ENCODE results near the gene MS4A7.

Gene MS4A7

GRCh38 chr11:60347084-60347797, 31.1 kb upstream of the MS4A7 start:
- Histone ChIP-seq H3K27me3 (ENCODE audit: control insufficient read depth, insufficient read depth, low read length) (no peaks in the 10 kb centered on the region), H3K9ac (no peak overlapping the region), H3K4me2 (ENCODE audit: low read length) (no peak overlapping the region), H3K9me3 (ENCODE audit: control insufficient read depth, low read length) (no peaks in the 10 kb centered on the region), H3K4me1 (no peaks in the 10 kb centered on the region), H3K79me2 (no peaks in the 10 kb centered on the region), H3K27ac (no peak overlapping the region), H3K4me3 (ENCODE audit: low read depth, low read length) (no peak overlapping the region), H2AFZ (no peak overlapping the region), H3K36me3 (ENCODE audit: control insufficient read depth, insufficient read depth, low read length) (no peaks in the 10 kb centered on the region)
- TF ChIP-seq, protein P1, sequence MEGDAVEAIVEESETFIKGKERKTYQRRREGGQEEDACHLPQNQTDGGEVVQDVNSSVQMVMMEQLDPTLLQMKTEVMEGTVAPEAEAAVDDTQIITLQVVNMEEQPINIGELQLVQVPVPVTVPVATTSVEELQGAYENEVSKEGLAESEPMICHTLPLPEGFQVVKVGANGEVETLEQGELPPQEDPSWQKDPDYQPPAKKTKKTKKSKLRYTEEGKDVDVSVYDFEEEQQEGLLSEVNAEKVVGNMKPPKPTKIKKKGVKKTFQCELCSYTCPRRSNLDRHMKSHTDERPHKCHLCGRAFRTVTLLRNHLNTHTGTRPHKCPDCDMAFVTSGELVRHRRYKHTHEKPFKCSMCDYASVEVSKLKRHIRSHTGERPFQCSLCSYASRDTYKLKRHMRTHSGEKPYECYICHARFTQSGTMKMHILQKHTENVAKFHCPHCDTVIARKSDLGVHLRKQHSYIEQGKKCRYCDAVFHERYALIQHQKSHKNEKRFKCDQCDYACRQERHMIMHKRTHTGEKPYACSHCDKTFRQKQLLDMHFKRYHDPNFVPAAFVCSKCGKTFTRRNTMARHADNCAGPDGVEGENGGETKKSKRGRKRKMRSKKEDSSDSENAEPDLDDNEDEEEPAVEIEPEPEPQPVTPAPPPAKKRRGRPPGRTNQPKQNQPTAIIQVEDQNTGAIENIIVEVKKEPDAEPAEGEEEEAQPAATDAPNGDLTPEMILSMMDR (IDR thresholded peaks at IDR 0.05): no peak

- Histone ChIP-seq H3K27ac (no peak overlapping the region), H3K79me2 (no peaks in the 10 kb centered on the region), H3K4me3 (ENCODE audit: low read depth, low read length) (no peak overlapping the region), H3K9ac (no peak overlapping the region), H3K36me3 (ENCODE audit: control insufficient read depth, insufficient read depth, low read length) (no peaks in the 10 kb centered on the region), H3K4me1 (no peaks in the 10 kb centered on the region), H3K4me2 (ENCODE audit: low read length) (no peak overlapping the region), H2AFZ (no peak overlapping the region), H3K9me3 (ENCODE audit: control insufficient read depth, low read length) (no peaks in the 10 kb centered on the region), H3K27me3 (ENCODE audit: control insufficient read depth, insufficient read depth, low read length) (no peaks in the 10 kb centered on the region)
- TF ChIP-seq, protein P1 (IDR thresholded peaks at IDR 0.05): no peak
Measured at GRCh38 chr11:60348116-60348515, 30.2 kb upstream of the MS4A7 start.

DNA sequence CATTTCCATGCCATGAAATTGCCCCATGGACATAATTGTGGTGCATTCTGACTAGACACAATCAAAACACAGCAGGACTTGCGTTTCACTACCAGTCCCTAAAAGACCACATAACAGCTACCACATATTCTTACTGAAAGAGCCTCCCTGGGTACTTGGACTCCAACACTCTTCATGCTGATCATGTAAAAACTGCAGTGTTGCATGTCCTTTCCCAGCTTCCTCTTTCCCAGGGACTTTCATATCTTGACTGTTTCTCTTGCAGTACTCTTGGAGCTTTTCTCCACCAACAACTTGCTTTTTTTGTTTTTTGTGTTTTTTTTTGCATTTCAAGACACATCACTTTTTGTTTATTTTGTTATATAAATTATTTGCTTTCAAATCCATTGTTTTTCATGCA, 28.3 kb upstream of the MS4A7 start:
- Histone ChIP-seq H3K4me1 (no peaks in the 10 kb centered on the region), H3K36me3 (ENCODE audit: control insufficient read depth, insufficient read depth, low read length) (no peaks in the 10 kb centered on the region), H3K9ac (no peak overlapping the region), H3K9me3 (ENCODE audit: control insufficient read depth, low read length) (no peaks in the 10 kb centered on the region), H3K4me3 (ENCODE audit: low read depth, low read length) (no peak overlapping the region), H3K27me3 (ENCODE audit: control insufficient read depth, insufficient read depth, low read length) (no peaks in the 10 kb centered on the region), H3K27ac (no peak overlapping the region), H3K4me2 (ENCODE audit: low read length) (no peak overlapping the region), H3K79me2 (no peaks in the 10 kb centered on the region), H2AFZ (no peak overlapping the region)
- TF ChIP-seq, protein P1 (IDR thresholded peaks at IDR 0.05): no peak

DNA sequence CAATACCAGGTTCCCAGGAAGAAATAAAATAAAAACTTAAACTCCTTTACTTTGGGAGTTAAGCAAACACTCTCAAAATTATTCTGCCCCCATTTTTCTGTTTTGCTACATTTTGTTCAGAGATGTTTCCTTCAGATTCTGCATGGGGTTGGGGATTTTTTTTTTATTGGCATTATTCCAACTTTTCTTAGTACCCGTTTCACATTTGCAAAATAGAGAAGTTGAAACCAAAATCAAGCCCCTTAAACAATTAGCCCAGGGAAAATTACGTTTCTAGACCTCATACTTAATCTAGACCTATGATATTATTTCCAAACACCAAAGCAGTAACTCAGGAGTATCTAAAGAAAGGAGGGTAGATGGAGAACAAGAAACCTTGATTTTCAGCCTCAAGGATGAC, 20.6 kb upstream of the MS4A7 start:
- Histone ChIP-seq H3K79me2 (no peaks in the 10 kb centered on the region), H3K27me3 (ENCODE audit: control insufficient read depth, insufficient read depth, low read length) (no peaks in the 10 kb centered on the region), H2AFZ (no peak overlapping the region), H3K9ac (no peak overlapping the region), H3K36me3 (ENCODE audit: control insufficient read depth, insufficient read depth, low read length) (no peaks in the 10 kb centered on the region), H3K4me1 (no peaks in the 10 kb centered on the region), H3K4me2 (ENCODE audit: low read length) (no peak overlapping the region), H3K4me3 (ENCODE audit: low read depth, low read length) (no peak overlapping the region), H3K9me3 (ENCODE audit: control insufficient read depth, low read length) (no peaks in the 10 kb centered on the region), H3K27ac (no peak overlapping the region)
- TF ChIP-seq, protein P1 (IDR thresholded peaks at IDR 0.05): no peak

DNA sequence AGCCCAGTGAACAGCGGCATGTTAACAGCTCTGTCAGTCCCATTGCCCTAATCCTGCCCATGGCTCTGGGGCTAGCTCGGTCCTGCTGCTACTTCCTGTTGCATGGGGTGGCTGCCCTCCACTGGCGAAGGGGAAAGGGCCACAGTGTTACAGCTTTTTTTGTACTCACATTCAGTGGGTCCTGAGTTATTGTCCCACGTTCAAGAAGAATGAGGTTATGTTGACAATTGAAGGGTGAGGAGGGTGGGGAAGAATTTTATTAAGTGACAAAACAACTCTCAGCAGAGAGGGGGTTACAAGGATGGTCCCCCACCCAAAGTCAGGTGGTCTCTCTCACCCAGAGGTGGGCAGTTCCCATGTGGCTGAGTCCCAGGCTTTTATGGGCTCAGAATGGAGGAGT, 17.7 kb upstream of the MS4A7 start:
- Histone ChIP-seq H3K4me1 (no peaks in the 10 kb centered on the region), H3K36me3 (ENCODE audit: control insufficient read depth, insufficient read depth, low read length) (no peaks in the 10 kb centered on the region), H3K4me2 (ENCODE audit: low read length) (no peak overlapping the region), H2AFZ (no peak overlapping the region), H3K79me2 (no peaks in the 10 kb centered on the region), H3K4me3 (ENCODE audit: low read depth, low read length) (no peak overlapping the region), H3K27me3 (ENCODE audit: control insufficient read depth, insufficient read depth, low read length) (no peaks in the 10 kb centered on the region), H3K27ac (no peak overlapping the region), H3K9me3 (ENCODE audit: control insufficient read depth, low read length) (no peaks in the 10 kb centered on the region), H3K9ac (no peak overlapping the region)
- TF ChIP-seq, protein P1 (IDR thresholded peaks at IDR 0.05): no peak

Measured in parathyroid adenoma (tissue), 2 donors.